Neural progenitor cell (in vitro differentiated cells): ENCODE data around the gene SLC34A2.

ENCODE experiments used
- CTCF ChIP-seq: fragments of 200-600 bp; sonication (generic); IDR thresholded peaks from 2 replicates; pipeline ENCODE4 v1.5.1; 2017; ENCODE audit warnings: antibody characterized with exemption, mild to moderate bottlenecking
- EZH2 ChIP-seq: fragments of 200-600 bp; sonication (generic); IDR thresholded peaks from 2 replicates; pipeline ENCODE4 v1.6.1; 2017; ENCODE audit warnings: antibody characterized with exemption, mild to moderate bottlenecking, moderate library complexity

GRCh38 chr4:25710637-25711036, 55.0 kb downstream of the SLC34A2 start:
- no peak for TF ChIP-seq CTCF
- no peak for TF ChIP-seq EZH2
